DMS153 treated with DMSO at 0.1 percent for 48 hours (cell line): ENCODE measurements around the gene KRTAP4-4.
"Not testable (repeated sequence)": the region's sequence is repeated elsewhere in the genome, so short reads cannot be mapped to it uniquely, and the experiment has no call there.

Source experiments
- DNase-seq: peaks from one replicate; lab custom pipeline; 2025; ENCODE audit not compliant: unreplicated experiment; lab: John Stamatoyannopoulos, UW

The KRTAP4-4 gene

GRCh38 chr17:41148971-41149651 is 11.4 kb downstream of the KRTAP4-4 start:
- not testable (repeated sequence) for DNase-seq

GRCh38 chr17:41147531-41148204 is 12.9 kb downstream of the KRTAP4-4 start:
- DNase-seq: no peak

- no peak for DNase-seq
These were observed 15.3 kb downstream of the KRTAP4-4 start for GRCh38 chr17:41145261-41145660.

GRCh38 chr17:41144846-41145245 is 15.7 kb downstream of the KRTAP4-4 start:
- DNase-seq: no peak

- no peak for DNase-seq
These were observed 19.2 kb downstream of the KRTAP4-4 start for GRCh38 chr17:41141361-41141760.

GRCh38 chr17:41140360-41141131 is 20.0 kb downstream of the KRTAP4-4 start, which contains the start of gene KRTAP4-6:
Gene KRTAP4-6, minus strand, starts transcription at chr17:41140544. Its CDS starts 57 bp downstream, at chr17:41140487.
- no peak for DNase-seq

- not testable (repeated sequence) for DNase-seq
These were observed 20.7 kb downstream of the KRTAP4-4 start for GRCh38 chr17:41139865-41140264.

- no peak for DNase-seq
These were observed 26.4 kb downstream of the KRTAP4-4 start for GRCh38 chr17:41133880-41134735.

GRCh38 chr17:41131979-41132378 is 28.6 kb downstream of the KRTAP4-4 start:
- no peak for DNase-seq

- DNase-seq: no peak
These were observed 33.2 kb downstream of the KRTAP4-4 start for GRCh38 chr17:41127371-41127770.

GRCh38 chr17:41126412-41126811 is 34.1 kb downstream of the KRTAP4-4 start:
- DNase-seq: no peak

- no peak for DNase-seq
These were observed 35.5 kb downstream of the KRTAP4-4 start for GRCh38 chr17:41125064-41125463.

- DNase-seq: not testable (repeated sequence)
These were observed 36.6 kb downstream of the KRTAP4-4 start, which contains the start of gene KRTAP4-12 for GRCh38 chr17:41123991-41124371. Gene KRTAP4-12, minus strand, starts transcription at chr17:41124182. Its CDS starts 60 bp downstream, at chr17:41124122.

GRCh38 chr17:41123292-41123990 is 37.1 kb downstream of the KRTAP4-4 start:
- DNase-seq: not testable (repeated sequence)

GRCh38 chr17:41121742-41122141 is 38.8 kb downstream of the KRTAP4-4 start:
- no peak for DNase-seq

GRCh38 chr17:41119696-41120690 is 40.6 kb downstream of the KRTAP4-4 start:
- not testable (repeated sequence) for DNase-seq

GRCh38 chr17:41118721-41119120 is 41.8 kb downstream of the KRTAP4-4 start:
- DNase-seq: no peak

GRCh38 chr17:41117846-41118386 is 42.6 kb downstream of the KRTAP4-4 start, which contains the start of gene KRTAP4-11:
Gene KRTAP4-11, minus strand, starts transcription at chr17:41118373. Its CDS starts 58 bp downstream, at chr17:41118315.
- not testable (repeated sequence) for DNase-seq
